ENCODE results near the gene PTGER3. TPM values are rescaled to one million over a fixed set of nuclear protein-coding genes. Genes with fewer than 3 reads are reported as not detected.

PTGER3 gene
- total RNA-seq, 2 experiments from 2014 or later, result 0.05 TPM; not detected in 1

DNA sequence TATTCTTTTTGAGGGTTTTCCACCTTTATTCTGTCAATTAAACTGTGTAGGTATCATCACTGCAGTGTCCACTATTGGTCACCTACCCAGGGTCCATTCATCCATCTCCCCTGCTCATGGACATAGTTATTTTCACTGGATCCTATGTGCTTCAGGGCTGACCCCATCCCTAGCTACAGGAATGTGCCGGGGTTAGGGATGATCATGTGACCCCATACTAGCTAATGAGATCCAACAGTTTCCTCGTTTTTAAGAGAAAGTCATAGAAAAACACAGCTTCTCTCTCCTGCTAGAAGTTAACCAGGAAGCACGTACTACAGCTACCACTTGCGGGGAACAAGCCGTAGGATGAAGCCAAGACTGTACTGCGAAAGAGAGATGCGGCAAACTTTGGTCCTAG is 19.6 kb downstream of the PTGER3 start:
- Mint-ChIP-seq H3K4me1 (ENCODE audit: low read depth) (no peaks in the 10 kb centered on the region), H3K36me3 (ENCODE audit: low read depth) (no peaks in the 10 kb centered on the region), H3K27ac (no peak overlapping the region), H3K27me3 (ENCODE audit: low read depth) (peaks cover 8% of the 10 kb centered on the region), H3K4me3 (no peak overlapping the region), H3K9me3 (no peaks in the 10 kb centered on the region)
- no peak for DNase-seq
- intact Hi-C loops (cut with micrococcal nuclease), result no loop called here
- CTCF ChIA-PET, result no interaction called here

DNA sequence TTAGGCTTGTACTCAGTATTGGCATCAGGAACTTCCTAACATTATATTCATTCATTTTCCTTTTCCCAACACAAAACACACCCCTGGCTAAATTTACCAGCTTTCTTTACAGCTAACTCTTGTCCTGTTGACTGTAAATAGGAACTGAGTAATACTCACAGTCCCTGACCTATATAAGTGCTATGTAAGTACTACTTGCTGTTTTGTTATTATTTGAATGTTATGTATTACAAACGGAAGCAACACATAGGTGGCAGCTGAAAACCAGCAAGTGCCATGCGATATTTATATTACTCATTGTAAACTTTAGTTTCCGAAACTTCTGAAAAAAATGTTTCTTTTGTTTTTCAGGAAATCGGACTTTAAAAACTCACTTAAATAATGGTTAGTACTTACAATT is 21.5 kb downstream of the PTGER3 start:
- H3K27me3 Mint-ChIP-seq (ENCODE audit: low read depth), result peaks cover 5% of the 10 kb centered on the region
- intact Hi-C loops (cut with micrococcal nuclease), result no loop called here

DNA sequence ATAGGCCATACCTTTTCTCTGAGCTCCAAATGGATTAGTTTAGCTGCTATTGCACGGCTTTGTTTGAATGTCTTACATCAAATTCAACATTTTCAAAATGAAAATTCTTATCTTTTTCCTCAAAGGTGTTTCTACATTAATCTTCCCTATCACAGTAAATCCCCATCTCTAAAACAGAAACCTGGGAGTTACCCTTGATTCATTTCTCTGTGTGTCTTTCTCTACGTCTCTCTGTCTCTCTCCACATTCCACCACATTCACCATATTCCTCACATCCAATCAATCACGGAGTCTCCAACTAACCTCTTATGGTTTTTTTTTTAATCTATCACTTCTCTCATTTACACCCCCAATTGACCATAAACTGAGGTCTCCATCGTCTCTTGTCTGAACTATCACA is 24.1 kb downstream of the PTGER3 start:
- no peak overlapping the region for H3K27ac Mint-ChIP-seq
- CTCF ChIA-PET, result no interaction called here

More for the DNA sequence above, 21.5 kb downstream of the PTGER3 start:
- H3K4me1 Mint-ChIP-seq (ENCODE audit: low read depth), result no peaks in the 10 kb centered on the region
- CTCF ChIA-PET, result interaction anchor here (0.6 kb wide), 1 partner anchor 10 kb away, joined by 4 read pairs; no protein-coding TSS in a partner anchor
- H3K4me3 Mint-ChIP-seq, result no peak overlapping the region
- no peak for DNase-seq
- H3K27ac Mint-ChIP-seq, result no peak overlapping the region
- H3K36me3 Mint-ChIP-seq (ENCODE audit: low read depth), result no peaks in the 10 kb centered on the region
- H3K9me3 Mint-ChIP-seq, result no peaks in the 10 kb centered on the region

DNA sequence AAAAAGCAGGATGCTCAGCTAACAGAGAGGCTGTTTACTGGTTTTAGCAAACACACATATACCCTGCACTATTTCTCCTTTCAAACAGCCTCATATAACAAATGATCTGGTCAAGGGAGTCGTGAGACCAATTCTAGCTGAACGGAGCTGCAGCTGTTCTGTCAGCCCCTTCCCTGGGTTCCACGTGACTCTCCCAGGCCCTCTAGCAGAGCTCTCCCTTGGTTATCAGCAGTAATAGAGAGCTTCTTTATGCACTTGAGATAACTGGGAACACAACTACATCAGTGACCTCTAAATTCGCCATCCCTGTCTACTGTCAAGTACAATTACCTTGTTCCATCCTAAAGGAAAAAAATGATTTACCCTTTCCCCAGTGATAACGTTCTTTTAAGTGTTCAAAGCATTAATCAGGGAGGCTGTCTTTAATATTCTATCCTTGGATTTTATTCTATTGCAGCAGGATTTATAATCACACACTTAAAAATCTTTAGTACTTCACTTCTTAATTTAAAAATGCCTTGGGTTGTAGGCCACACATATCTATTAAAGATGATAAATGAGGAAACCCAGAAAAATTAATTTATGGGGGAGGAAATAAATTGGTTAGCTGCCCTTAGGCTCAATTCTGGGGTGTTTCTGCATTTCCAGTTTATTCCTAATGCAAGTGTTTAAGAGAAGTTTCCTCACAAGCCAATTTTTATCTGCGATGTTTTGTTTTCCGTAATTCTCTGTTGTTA is 28.2 kb downstream of the PTGER3 start:
- Mint-ChIP-seq H3K27ac (no peak overlapping the region), H3K36me3 (ENCODE audit: low read depth) (no peaks in the 10 kb centered on the region), H3K27me3 (ENCODE audit: low read depth) (no peaks in the 10 kb centered on the region), H3K4me3 (no peak overlapping the region), H3K4me1 (ENCODE audit: low read depth) (no peaks in the 10 kb centered on the region), H3K9me3 (no peaks in the 10 kb centered on the region)
- intact Hi-C loops (cut with micrococcal nuclease), result no loop called here
- DNase-seq, result no peak
- CTCF ChIA-PET, result interaction anchor here (0.7 kb wide), 1 partner anchor 542 kb away, joined by 3 read pairs; no protein-coding TSS in a partner anchor

More for the DNA sequence above, 24.1 kb downstream of the PTGER3 start:
- H3K4me3 Mint-ChIP-seq, result no peak overlapping the region
- H3K36me3 Mint-ChIP-seq (ENCODE audit: low read depth), result no peaks in the 10 kb centered on the region
- H3K4me1 Mint-ChIP-seq (ENCODE audit: low read depth), result no peaks in the 10 kb centered on the region
- no peaks in the 10 kb centered on the region for H3K9me3 Mint-ChIP-seq
- intact Hi-C loops (cut with micrococcal nuclease), result no loop called here
- no peak for DNase-seq
- H3K27me3 Mint-ChIP-seq (ENCODE audit: low read depth), result peaks cover 2% of the 10 kb centered on the region

DNA sequence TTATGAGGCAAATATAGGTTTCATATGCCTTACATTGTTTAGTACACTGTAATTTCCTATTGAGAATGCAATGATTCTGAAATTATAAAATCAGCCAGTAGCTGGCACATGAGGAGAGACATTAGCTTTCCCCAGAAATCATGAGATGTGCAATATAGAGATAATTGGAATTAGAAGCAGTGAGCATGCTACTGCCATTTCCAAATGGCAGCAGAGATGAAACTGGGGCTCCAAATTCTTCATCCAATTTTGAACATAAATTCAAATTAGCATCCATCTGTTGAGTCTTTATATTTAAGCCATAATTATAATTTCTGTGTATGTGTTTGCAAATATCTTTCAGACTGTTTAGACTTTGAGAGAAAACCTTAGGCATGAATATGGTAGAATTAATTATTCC is 28.8 kb downstream of the PTGER3 start:
- no peaks in the 10 kb centered on the region for H3K4me1 Mint-ChIP-seq (ENCODE audit: low read depth)
- intact Hi-C loops (cut with micrococcal nuclease), result no loop called here
- no peak overlapping the region for H3K27ac Mint-ChIP-seq
- no peaks in the 10 kb centered on the region for H3K36me3 Mint-ChIP-seq (ENCODE audit: low read depth)
- H3K4me3 Mint-ChIP-seq, result no peak overlapping the region
- H3K9me3 Mint-ChIP-seq, result no peaks in the 10 kb centered on the region
- CTCF ChIA-PET, result no interaction called here
- no peaks in the 10 kb centered on the region for H3K27me3 Mint-ChIP-seq (ENCODE audit: low read depth)
- no peak for DNase-seq

DNA sequence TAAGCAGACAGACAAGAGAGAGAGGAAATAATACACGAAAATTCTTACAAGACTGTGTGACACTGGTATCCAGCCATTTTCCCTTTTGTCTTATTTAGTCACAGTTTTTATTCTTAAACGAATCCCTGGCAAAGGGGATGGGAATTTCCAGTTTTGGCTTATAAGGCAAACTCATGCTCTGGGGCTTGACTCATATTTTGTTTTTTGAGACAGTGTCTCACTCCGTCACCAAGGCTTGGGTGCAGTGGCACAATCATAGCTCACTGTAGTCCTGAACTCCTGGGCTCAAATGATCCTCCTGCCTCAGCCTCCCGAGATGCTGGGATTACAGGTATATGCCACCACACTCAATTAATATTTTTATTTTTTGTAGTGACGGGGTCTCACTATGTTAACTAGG is 31.9 kb downstream of the PTGER3 start:
- DNase-seq, result no peak
- no peaks in the 10 kb centered on the region for H3K9me3 Mint-ChIP-seq
- H3K4me1 Mint-ChIP-seq (ENCODE audit: low read depth), result no peaks in the 10 kb centered on the region
- intact Hi-C loops (cut with micrococcal nuclease), result no loop called here
- H3K36me3 Mint-ChIP-seq (ENCODE audit: low read depth), result no peaks in the 10 kb centered on the region
- H3K4me3 Mint-ChIP-seq, result no peak overlapping the region
- no peak overlapping the region for H3K27ac Mint-ChIP-seq
- CTCF ChIA-PET, result interaction anchor here (0.8 kb wide), 1 partner anchor 10 kb away, joined by 4 read pairs; no protein-coding TSS in a partner anchor
- no peaks in the 10 kb centered on the region for H3K27me3 Mint-ChIP-seq (ENCODE audit: low read depth)

DNA sequence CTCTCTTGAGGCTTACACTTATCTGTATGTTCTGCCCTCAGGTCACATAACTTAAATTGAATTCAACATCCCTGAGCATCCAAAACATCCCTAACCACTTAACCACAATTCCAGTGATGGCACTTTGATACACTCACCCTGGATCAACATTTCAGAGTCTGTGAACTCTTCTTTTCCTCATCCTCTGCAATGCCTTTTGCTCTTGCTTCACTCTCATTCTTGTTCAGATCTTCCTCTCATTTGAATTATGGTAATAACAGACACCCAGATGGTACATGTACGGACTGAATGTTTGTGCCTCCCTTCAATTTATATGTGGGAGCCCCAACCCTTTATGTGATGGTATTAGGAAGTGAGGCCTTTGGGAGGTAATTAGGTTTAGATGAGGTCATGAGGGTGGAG is 33.4 kb downstream of the PTGER3 start:
- no peaks in the 10 kb centered on the region for H3K36me3 Mint-ChIP-seq (ENCODE audit: low read depth)
- no peak overlapping the region for H3K4me3 Mint-ChIP-seq
- intact Hi-C loops (cut with micrococcal nuclease), result no loop called here
- no peak overlapping the region for H3K27ac Mint-ChIP-seq
- peaks cover 2% of the 10 kb centered on the region for H3K27me3 Mint-ChIP-seq (ENCODE audit: low read depth)
- H3K4me1 Mint-ChIP-seq (ENCODE audit: low read depth), result no peaks in the 10 kb centered on the region
- no peaks in the 10 kb centered on the region for H3K9me3 Mint-ChIP-seq
- DNase-seq, result no peak
- CTCF ChIA-PET, result no interaction called here

DNA sequence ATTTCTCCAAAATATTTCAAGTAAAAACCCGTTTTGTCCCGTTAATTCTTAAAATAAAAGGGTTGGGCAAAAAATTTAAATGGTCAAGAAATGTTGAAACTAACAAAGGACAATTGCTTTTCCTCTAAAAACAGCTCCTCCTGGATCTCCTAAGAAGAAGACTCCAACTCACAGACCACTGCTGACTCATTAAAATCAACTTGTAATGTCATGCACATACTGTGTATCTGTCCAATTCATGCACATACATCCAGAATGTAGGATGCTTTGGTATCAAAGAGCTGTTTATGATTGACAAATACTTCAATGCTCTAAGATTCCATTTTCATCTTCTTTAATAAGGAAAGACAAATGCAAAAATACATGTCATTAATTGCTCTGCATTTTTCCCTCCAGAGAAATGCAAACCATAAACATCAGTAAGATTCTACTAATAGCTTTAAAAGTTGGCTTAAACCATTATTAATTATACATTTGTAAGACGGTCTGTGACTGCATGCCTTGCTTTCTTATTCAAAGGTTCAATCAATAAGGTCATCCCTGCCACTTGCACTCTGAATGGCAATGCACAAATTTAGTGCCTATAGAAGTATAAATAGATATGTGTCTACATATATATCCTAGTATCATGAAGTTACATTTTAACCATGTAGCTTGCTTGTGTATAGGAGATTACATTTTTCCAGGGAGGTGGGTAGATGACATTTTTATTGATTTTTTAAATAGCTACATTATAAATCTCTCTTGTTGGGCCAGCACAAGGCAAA is 44.7 kb downstream of the PTGER3 start:
- no peaks in the 10 kb centered on the region for H3K4me1 Mint-ChIP-seq (ENCODE audit: low read depth)
- no peak overlapping the region for H3K27ac Mint-ChIP-seq
- no peak for DNase-seq
- peaks cover 2% of the 10 kb centered on the region for H3K27me3 Mint-ChIP-seq (ENCODE audit: low read depth)
- no peaks in the 10 kb centered on the region for H3K36me3 Mint-ChIP-seq (ENCODE audit: low read depth)
- H3K4me3 Mint-ChIP-seq, result no peak overlapping the region
- intact Hi-C loops (cut with micrococcal nuclease), result no loop called here
- H3K9me3 Mint-ChIP-seq, result no peaks in the 10 kb centered on the region
- CTCF ChIA-PET, result no interaction called here

DNA sequence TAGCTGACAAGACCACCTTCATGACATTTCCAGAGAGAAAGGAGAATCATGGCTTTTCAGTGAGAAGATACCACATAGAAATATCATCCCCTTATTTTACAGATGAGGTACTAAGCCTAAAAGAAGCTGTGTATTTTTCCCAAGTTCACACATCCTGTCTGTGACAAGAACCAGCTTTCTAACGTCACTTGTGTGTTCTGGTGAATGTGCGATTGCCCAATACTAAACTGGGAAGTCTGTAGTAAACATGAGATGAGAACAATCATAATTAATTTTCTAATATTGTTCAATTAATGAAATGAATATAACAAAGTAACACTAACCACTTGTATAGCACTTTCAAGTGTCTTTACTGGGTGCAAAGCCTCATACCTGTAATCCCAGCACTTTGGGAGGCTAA is 46.0 kb downstream of the PTGER3 start:
- Mint-ChIP-seq H3K27ac (no peak overlapping the region), H3K9me3 (no peaks in the 10 kb centered on the region), H3K27me3 (ENCODE audit: low read depth) (peaks cover 2% of the 10 kb centered on the region), H3K4me3 (no peak overlapping the region), H3K36me3 (ENCODE audit: low read depth) (no peaks in the 10 kb centered on the region), H3K4me1 (ENCODE audit: low read depth) (no peaks in the 10 kb centered on the region)
- CTCF ChIA-PET, result no interaction called here
- no peak for DNase-seq
- intact Hi-C loops (cut with micrococcal nuclease), result no loop called here

DNA sequence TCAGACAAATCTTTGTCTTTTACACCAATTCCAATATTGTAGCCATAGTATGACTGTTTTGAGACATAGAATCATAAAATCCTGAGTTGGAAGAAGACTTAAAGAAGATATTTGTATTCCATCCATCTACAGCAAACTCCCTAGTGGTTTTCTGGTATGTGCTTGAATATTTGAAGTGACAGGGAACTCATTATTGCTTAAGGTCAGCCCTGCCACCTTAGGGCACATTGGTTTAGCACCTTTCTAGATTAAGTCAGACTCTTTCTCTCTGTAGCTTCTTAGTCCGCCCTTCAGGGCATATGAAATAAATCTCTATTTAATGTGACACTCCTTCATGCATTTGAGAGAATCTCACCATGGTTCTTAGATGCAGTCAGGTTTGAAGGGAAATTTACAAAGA is 49.8 kb downstream of the PTGER3 start:
- DNase-seq, result no peak
- intact Hi-C loops (cut with micrococcal nuclease), result no loop called here
- peaks cover 7% of the 10 kb centered on the region for H3K27me3 Mint-ChIP-seq (ENCODE audit: low read depth)
- no peaks in the 10 kb centered on the region for H3K36me3 Mint-ChIP-seq (ENCODE audit: low read depth)
- no peak overlapping the region for H3K27ac Mint-ChIP-seq
- no peak overlapping the region for H3K4me3 Mint-ChIP-seq
- no peaks in the 10 kb centered on the region for H3K9me3 Mint-ChIP-seq
- H3K4me1 Mint-ChIP-seq (ENCODE audit: low read depth), result no peaks in the 10 kb centered on the region
- CTCF ChIA-PET, result no interaction called here

DNA sequence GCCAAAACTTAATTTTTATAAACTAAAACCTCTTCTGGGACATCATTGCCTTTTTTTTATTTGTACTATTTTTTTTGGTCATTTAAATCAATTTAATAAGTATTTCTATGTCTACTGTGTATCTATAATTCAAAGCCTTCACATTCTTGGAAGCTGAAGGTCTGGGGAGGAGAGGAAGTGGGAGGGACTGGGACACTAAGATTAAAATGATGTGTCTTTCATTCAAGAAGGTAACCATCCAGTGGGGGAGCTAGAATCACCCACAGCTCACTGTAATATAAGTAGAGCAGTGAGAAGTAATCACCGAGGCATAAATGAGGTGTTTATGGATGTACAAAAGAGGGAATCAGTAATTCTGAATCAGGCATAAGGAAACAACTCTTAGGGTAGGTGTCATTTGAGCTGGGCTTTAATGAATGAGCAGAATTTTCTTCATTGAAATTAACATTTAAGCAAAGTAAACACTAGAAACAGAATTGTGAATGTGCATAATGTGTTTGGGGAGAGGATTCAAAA is 52.8 kb downstream of the PTGER3 start:
- intact Hi-C loops (cut with micrococcal nuclease), result no loop called here
- CTCF ChIA-PET, result interaction anchor here (1.1 kb wide), 1 partner anchor 12 kb away, joined by 3 read pairs; no protein-coding TSS in a partner anchor
- no peak for DNase-seq
- Mint-ChIP-seq H3K27ac (no peak overlapping the region), H3K4me1 (ENCODE audit: low read depth) (no peaks in the 10 kb centered on the region), H3K27me3 (ENCODE audit: low read depth) (peaks cover 7% of the 10 kb centered on the region), H3K9me3 (no peaks in the 10 kb centered on the region), H3K4me3 (no peak overlapping the region), H3K36me3 (ENCODE audit: low read depth) (no peaks in the 10 kb centered on the region)

DNA sequence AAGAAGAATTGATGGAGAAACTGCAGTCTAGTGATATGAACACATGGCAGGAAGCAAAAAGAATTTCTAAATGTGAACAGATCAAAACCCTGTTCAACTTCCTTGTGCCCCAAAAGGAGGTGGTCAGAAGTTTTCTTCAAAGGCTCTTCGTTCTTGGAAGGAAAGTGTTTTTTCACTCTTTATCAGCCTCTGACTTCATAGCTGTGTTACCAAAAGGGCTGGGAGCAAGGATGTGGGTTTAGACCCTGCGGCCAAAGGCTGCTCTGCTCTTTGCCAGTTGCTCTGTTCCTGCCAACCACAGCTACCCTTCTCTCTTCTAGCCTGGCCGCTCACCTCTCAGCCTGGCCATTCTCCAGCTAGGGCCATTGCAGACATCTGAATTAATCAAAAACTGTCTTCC is 53.8 kb downstream of the PTGER3 start:
- Mint-ChIP-seq H3K4me3 (no peak overlapping the region), H3K27ac (no peak overlapping the region), H3K4me1 (ENCODE audit: low read depth) (no peaks in the 10 kb centered on the region), H3K36me3 (ENCODE audit: low read depth) (no peaks in the 10 kb centered on the region), H3K9me3 (no peaks in the 10 kb centered on the region), H3K27me3 (ENCODE audit: low read depth) (peaks cover 6% of the 10 kb centered on the region)
- intact Hi-C loops (cut with micrococcal nuclease), result no loop called here
- CTCF ChIA-PET, result no interaction called here
- DNase-seq, result no peak

DNA sequence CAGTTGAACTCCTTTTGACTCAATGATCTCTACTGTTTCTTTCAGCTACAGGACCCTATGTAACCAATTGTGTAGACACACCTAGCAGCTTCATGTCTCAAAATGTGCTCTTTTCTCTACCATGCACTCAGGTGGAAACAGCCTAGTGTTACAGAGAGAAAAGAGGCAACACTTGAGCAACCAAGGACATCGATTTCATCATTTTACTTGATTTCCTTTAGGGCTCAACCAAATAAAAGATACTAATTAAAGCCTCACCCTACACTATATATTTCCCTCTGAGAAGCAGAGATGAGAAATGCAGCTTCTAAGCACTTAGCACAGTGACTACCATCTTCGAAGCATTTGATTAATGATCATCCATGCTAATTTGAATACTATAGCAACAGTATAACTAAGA is 55.1 kb downstream of the PTGER3 start:
- Mint-ChIP-seq H3K27me3 (ENCODE audit: low read depth) (peaks cover 7% of the 10 kb centered on the region), H3K27ac (no peak overlapping the region), H3K9me3 (no peaks in the 10 kb centered on the region), H3K36me3 (ENCODE audit: low read depth) (no peaks in the 10 kb centered on the region), H3K4me1 (ENCODE audit: low read depth) (no peaks in the 10 kb centered on the region), H3K4me3 (no peak overlapping the region)
- intact Hi-C loops (cut with micrococcal nuclease), result no loop called here
- no peak for DNase-seq
- CTCF ChIA-PET, result no interaction called here

Measured in activated naive CD4-positive, alpha-beta T cell treated with anti-CD3 and anti-CD28 coated beads for 36 hours (primary cell).